RWPE2 (cell line): Measurements from ENCODE around the gene TAP2.

ENCODE experiments used
- ATAC-seq: fragments of 200-7000 bp; cut with Tn5 transposase; 3 replicates; pipeline ENCODE4 v1.9.1; 2021; ENCODE audit warnings: low read depth
- DNase-seq: peaks from one replicate; pipeline ENCODE4 v3.0.0-alpha.2; 2020; ENCODE audit warnings: low spot score
- H3K27ac ChIP-seq: fragments of 450-650 bp; 2 replicates; pipeline ENCODE4 v1.5.1; 2017; ENCODE audit warnings: mild to moderate bottlenecking; ENCODE audit not compliant: poor library complexity, severe bottlenecking
- H3K27me3 ChIP-seq: fragments of 250-450 bp; sonication (Bioruptor Pico); 2 replicates; pipeline ENCODE4 v1.5.1; 2021; ENCODE audit warnings: mild to moderate bottlenecking, moderate library complexity; ENCODE audit not compliant: insufficient read depth, poor library complexity, severe bottlenecking
- H3K36me3 ChIP-seq: fragments of 250-450 bp; sonication (Bioruptor Pico); 2 replicates; pipeline ENCODE4 v1.5.1; 2020; ENCODE audit warnings: low read depth, mild to moderate bottlenecking, moderate library complexity
- H3K4me1 ChIP-seq: fragments of 250-450 bp; sonication (Bioruptor Pico); 2 replicates; pipeline ENCODE4 v1.5.1; 2021; ENCODE audit warnings: mild to moderate bottlenecking, moderate library complexity; ENCODE audit not compliant: insufficient read depth, poor library complexity, severe bottlenecking
- H3K4me3 ChIP-seq: fragments of 250-450 bp; sonication (Bioruptor Pico); 2 replicates; pipeline ENCODE4 v1.5.1; 2021; ENCODE audit warnings: mild to moderate bottlenecking, moderate library complexity; ENCODE audit not compliant: severe bottlenecking
- H3K9me3 ChIP-seq: fragments of 250-450 bp; sonication (Bioruptor Pico); 2 replicates; pipeline ENCODE4 v1.5.1; 2021; ENCODE audit warnings: mild to moderate bottlenecking, moderate library complexity; ENCODE audit not compliant: severe bottlenecking
- CTCF ChIP-seq: fragments of 450-650 bp; IDR thresholded peaks from one replicate; pipeline ENCODE4 v1.5.1; 2017; ENCODE audit warnings: mild to moderate bottlenecking, moderate library complexity; ENCODE audit not compliant: poor library complexity, severe bottlenecking

Gene TAP2

GRCh38 chr6:32862725-32863124 is 24.2 kb upstream of the TAP2 start:
- Histone ChIP-seq H3K4me1 (peaks cover 13% of the 10 kb centered on the region), H3K27me3 (peaks cover 3% of the 10 kb centered on the region), H3K4me3 (no peak overlapping the region), H3K9me3 (peaks cover 2% of the 10 kb centered on the region), H3K27ac (no peak overlapping the region), H3K36me3 (no peaks in the 10 kb centered on the region; the same call in 1 of the 2 replicates)
- DNase-seq, result no peak
- TF ChIP-seq CTCF, result no peak
- no peak for ATAC-seq

- no peak overlapping the region for H3K4me3 ChIP-seq
- H3K27me3 ChIP-seq, result peaks cover 3% of the 10 kb centered on the region
- DNase-seq (no peak), ATAC-seq (no peak)
- peaks cover 13% of the 10 kb centered on the region for H3K4me1 ChIP-seq
- peaks cover 2% of the 10 kb centered on the region for H3K9me3 ChIP-seq
- H3K36me3 ChIP-seq, result no peaks in the 10 kb centered on the region; the same call in 1 of the 2 replicates
- peak overlapping the region; percentile 15 for H3K27ac ChIP-seq
- TF ChIP-seq CTCF, result no peak
Observed at GRCh38 chr6:32860674-32861073, 22.1 kb upstream of the TAP2 start.

GRCh38 chr6:32858194-32858593 is 19.7 kb upstream of the TAP2 start:
- Histone ChIP-seq H3K4me3 (no peak overlapping the region), H3K36me3 (no peaks in the 10 kb centered on the region; the same call in 1 of the 2 replicates), H3K27me3 (no peaks in the 10 kb centered on the region), H3K4me1 (peaks cover 13% of the 10 kb centered on the region), H3K27ac (no peak overlapping the region), H3K9me3 (peaks cover 2% of the 10 kb centered on the region)
- no peak for ATAC-seq
- DNase-seq, result no peak
- no peak for TF ChIP-seq CTCF

- no peak for TF ChIP-seq CTCF
- H3K4me1 ChIP-seq, result peaks cover 13% of the 10 kb centered on the region
Observed at GRCh38 chr6:32857156-32857891, 18.8 kb upstream of the TAP2 start.

More at GRCh38 chr6:32857156-32857891, 18.8 kb upstream of the TAP2 start:
- Histone ChIP-seq H3K27ac (no peak overlapping the region), H3K27me3 (no peaks in the 10 kb centered on the region), H3K4me3 (no peak overlapping the region), H3K36me3 (no peaks in the 10 kb centered on the region; the same call in 1 of the 2 replicates), H3K9me3 (peaks cover 2% of the 10 kb centered on the region)
- DNase-seq (no peak), ATAC-seq (no peak)
